ENCODE measurements around the gene MBLAC1. TPM values are rescaled to one million over a fixed set of nuclear protein-coding genes. Genes with fewer than 3 reads are reported as not detected.

The MBLAC1 gene
- total and polyA plus RNA-seq, 10 of the 15 experiments (the other 5 are each of a cell fraction or from before 2014, with no cell fraction given) = 0.24 to 3.2 (median 1.8) TPM; not detected in 1

DNA sequence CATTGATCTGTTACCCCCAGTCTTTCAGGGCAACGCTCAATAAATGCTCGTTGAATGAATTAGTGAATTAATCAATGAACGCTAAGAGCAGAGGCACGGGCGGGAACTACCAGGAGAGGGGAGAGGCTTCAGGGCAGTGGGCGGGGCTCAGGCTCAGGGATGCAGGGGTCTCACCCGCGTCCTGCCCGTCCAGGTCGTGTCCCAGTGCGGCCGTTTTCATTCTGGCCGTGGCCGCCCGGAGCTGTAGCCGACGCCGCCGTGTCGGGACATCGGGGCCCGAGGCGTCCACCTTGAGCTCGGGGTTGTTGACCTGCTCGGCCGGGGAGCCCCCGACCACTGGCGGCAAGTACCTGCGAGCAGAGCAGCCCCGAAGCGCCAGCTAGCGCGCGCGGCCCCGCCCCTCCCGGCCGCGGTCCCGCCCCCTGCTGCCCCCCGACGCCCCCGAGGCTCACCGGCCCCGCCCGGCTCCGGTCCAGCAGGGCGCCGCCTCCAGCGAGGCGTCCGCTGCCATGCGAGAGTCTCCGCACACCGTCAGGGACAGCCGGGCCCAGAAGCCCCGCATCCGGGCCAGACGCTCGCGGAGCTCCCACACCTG lies 44.4 kb downstream of the MBLAC1 start (continued):
- TF ChIP-seq USF1 (IDR thresholded peaks at IDR 0.05; ENCODE audit: borderline replicate concordance, extremely low read length, insufficient read depth, low read depth, low read length) (no peak), KAT2A (conservative IDR thresholded peaks at IDR 0.05; ENCODE audit: control insufficient read depth, low read depth, low read length) (no peak), ZNF207 (IDR thresholded peaks at IDR 0.05; ENCODE audit: borderline replicate concordance) (no peak), POLR2A (IDR thresholded peaks at IDR 0.05; ENCODE audit: low read depth, low read length) (no peak), ZNF274 (IDR thresholded peaks at IDR 0.05; ENCODE audit: insufficient read depth, insufficient read length) (no peak)

DNA sequence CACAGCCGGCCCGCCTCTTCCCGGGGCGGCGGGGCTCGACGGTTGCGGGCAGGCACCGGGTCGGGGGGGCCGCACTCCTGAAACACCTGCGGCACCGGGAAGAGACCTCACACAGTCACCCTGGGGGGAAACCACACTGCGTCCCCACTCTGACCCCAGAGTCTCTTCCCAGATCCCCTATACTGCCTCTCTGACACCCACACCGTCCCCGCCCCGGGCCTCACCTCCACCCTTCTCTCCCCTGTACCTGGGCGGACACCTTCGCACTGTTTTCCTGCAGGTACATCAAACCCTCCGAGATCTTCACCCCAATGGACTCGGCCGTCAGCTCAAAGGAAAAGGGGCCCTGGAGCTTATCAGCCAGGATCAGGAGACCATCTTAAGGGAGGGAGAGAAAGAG lies 45.1 kb downstream of the MBLAC1 start:
- in situ Hi-C loops (cut with MboI) (no loop called here), intact Hi-C loops (cut with micrococcal nuclease; ENCODE audit: unreplicated experiment) (no loop called here)
- no peaks in the 10 kb centered on the region for H3K79me2 ChIP-seq (ENCODE audit: control insufficient read depth, insufficient read depth, low read length)
- SMC1A ChIA-PET (ENCODE audit: uncharacterized antibody, unreplicated experiment) = interaction anchor here (1.1 kb wide), 1 partner anchor 10 kb away, joined by 3 read pairs; no protein-coding TSS in a partner anchor
- peak overlapping the region; percentile 39; the same call in 1 of the 2 replicates for H3K4me3 ChIP-seq
- no peak for FAIRE-seq
- no TSS peak for BruUV-seq (replicated peaks)
- H3K4me1 ChIP-seq (ENCODE audit: control insufficient read depth, insufficient read depth, low read length) = peaks cover 47% of the 10 kb centered on the region
- 0 out of 2 replicates have a peak overlapping the region, but pooled peaks have one; percentile 72 for H3K4me2 ChIP-seq (ENCODE audit: control insufficient read depth, insufficient read depth)
- no peak overlapping the region for H3K9ac ChIP-seq (ENCODE audit: control insufficient read depth, insufficient read depth, low read length)
- no peak overlapping the region for H2AFZ ChIP-seq (ENCODE audit: control insufficient read depth, low read depth, low read length)
- RAD21 ChIA-PET (ENCODE audit: unreplicated experiment) = interaction anchor here (0.6 to 1.5 kb wide), 2 partner anchors 39 to 120 kb away, joined by 3 to 5 read pairs; no protein-coding TSS in a partner anchor
- DNase-seq (ENCODE audit: low read depth, low spot score) = no peak
- ATAC-seq = no peak
- no peak overlapping the region for H3K27ac ChIP-seq (ENCODE audit: control insufficient read depth, insufficient read depth)
- POLR2A ChIA-PET = interaction anchor here (0.6 to 0.9 kb wide), 5 partner anchors 8 to 89 kb away, joined by 3 to 5 read pairs (median 3); no protein-coding TSS in a partner anchor
- WGBS (ENCODE audit: insufficient coverage, insufficient replicate concordance, low lambda C conversion rate, missing lambda C conversion rate) = 1% methylated on average over 21 of the region's 22 CpGs
- TF ChIP-seq TCF12 (IDR thresholded peaks at IDR 0.05; ENCODE audit: low read depth, low read length) (no peak), ZBED1 (IDR thresholded peaks at IDR 0.05; ENCODE audit: borderline replicate concordance) (no peak), HDAC6 (IDR thresholded peaks at IDR 0.05; ENCODE audit: unreplicated experiment) (no peak), HDAC2 (IDR thresholded peaks at IDR 0.05) (no peak), RUNX3 (IDR thresholded peaks at IDR 0.05; ENCODE audit: low read length) (peak; percentile 43; the same call in 1 of the 2 replicates), ZNF24 (IDR thresholded peaks at IDR 0.05) (no peak), IKZF2 (IDR thresholded peaks at IDR 0.05) (peak in 1 of 2 experiments; percentile 20; a peak in 1 of 4 replicates), ZNF207 (IDR thresholded peaks at IDR 0.05; ENCODE audit: borderline replicate concordance) (no peak)
- CTCF ChIA-PET = interaction anchor here (1.2 kb wide), 1 partner anchor 18 kb away, joined by 4 read pairs; no protein-coding TSS in a partner anchor
- H3K36me3 ChIP-seq (ENCODE audit: control insufficient read depth in 2 of 2, insufficient read depth in 2 of 2, low read length in 1 of 2) = no peaks in the 10 kb centered on the region
- H4K20me1 ChIP-seq (ENCODE audit: control insufficient read depth, insufficient read depth) = no peaks in the 10 kb centered on the region
- no peaks in the 10 kb centered on the region for H3K9me3 ChIP-seq (replicated peaks; ENCODE audit: control insufficient read depth, insufficient read depth, low read length)
- peaks cover 4 to 6% of the 10 kb centered on the region in 2 experiments; a peak in 3 of 4 replicates for H3K27me3 ChIP-seq (replicated peaks in 1 of 2; ENCODE audit: control insufficient read depth in 2 of 2, insufficient read depth in 2 of 2, low read length in 1 of 2)

All from GM12878 (cell line).